GM19035 (cell line): ENCODE measurements around the gene SKAP1.

Experiments used
- ATAC-seq: cut with Tn5 transposase; IDR thresholded peaks from one replicate; pipeline ENCODE4 v1.9.1; 2021; ENCODE audit not compliant: unreplicated experiment

SKAP1 gene

GRCh38 chr17:48429638-48430586 is at the start of gene SKAP1:
SKAP1 (minus strand) TSS chr17:48430214.
- no peak for ATAC-seq

GRCh38 chr17:48479014-48479402 is 49.0 kb upstream of the SKAP1 start:
- no peak for ATAC-seq

GRCh38 chr17:48478224-48479013 is 48.4 kb upstream of the SKAP1 start:
- ATAC-seq, result peak; percentile 91

- no peak for ATAC-seq
Measured at GRCh38 chr17:48477221-48477620, 47.2 kb upstream of the SKAP1 start.

GRCh38 chr17:48472411-48473281 is 42.6 kb upstream of the SKAP1 start:
- no peak for ATAC-seq

- ATAC-seq, result no peak
Measured at GRCh38 chr17:48471817-48472410, 41.9 kb upstream of the SKAP1 start.

- no peak for ATAC-seq
Measured at GRCh38 chr17:48470388-48471034, 40.5 kb upstream of the SKAP1 start.

- ATAC-seq, result no peak
Measured at GRCh38 chr17:48469227-48469626, 39.2 kb upstream of the SKAP1 start.

GRCh38 chr17:48468299-48468698 is 38.3 kb upstream of the SKAP1 start:
- ATAC-seq, result no peak

GRCh38 chr17:48465884-48466283 is 35.9 kb upstream of the SKAP1 start:
- no peak for ATAC-seq

GRCh38 chr17:48463526-48463925 is 33.5 kb upstream of the SKAP1 start:
- no peak for ATAC-seq

- no peak for ATAC-seq
Measured at GRCh38 chr17:48462946-48463345, 32.9 kb upstream of the SKAP1 start.

GRCh38 chr17:48460052-48460451 is 30.0 kb upstream of the SKAP1 start:
- ATAC-seq, result no peak

GRCh38 chr17:48459070-48459844 is 29.2 kb upstream of the SKAP1 start:
- ATAC-seq, result no peak

- ATAC-seq, result no peak
Measured at GRCh38 chr17:48457080-48457836, 27.2 kb upstream of the SKAP1 start.

GRCh38 chr17:48456589-48456988 is 26.6 kb upstream of the SKAP1 start:
- no peak for ATAC-seq

GRCh38 chr17:48455791-48456190 is 25.8 kb upstream of the SKAP1 start:
- ATAC-seq, result no peak

GRCh38 chr17:48453447-48453846 is 23.4 kb upstream of the SKAP1 start:
- ATAC-seq, result no peak

- no peak for ATAC-seq
Measured at GRCh38 chr17:48451489-48451888, 21.5 kb upstream of the SKAP1 start.
